ENCODE results near the gene CCDC27.
A peak's percentile ranks its signal among the peaks of the same experiment; 100 is the strongest.

Gene CCDC27

GRCh38 chr1:3717715-3718601, 34.3 kb upstream of the CCDC27 start:
- DNase-seq, result no peak

- DNase-seq, result no peak
Measured at GRCh38 chr1:3718764-3719163, 33.5 kb upstream of the CCDC27 start.

GRCh38 chr1:3721955-3722465, 30.2 kb upstream of the CCDC27 start:
- no peak for DNase-seq

- DNase-seq, result no peak
Measured at GRCh38 chr1:3722846-3723245, 29.4 kb upstream of the CCDC27 start.

- DNase-seq, result peak in 48 of 58 donors; percentile 9 to 83 (median 50)
Measured at GRCh38 chr1:3724416-3725030, 27.7 kb upstream of the CCDC27 start.

- no peak for DNase-seq
Measured at GRCh38 chr1:3725366-3725765, 26.9 kb upstream of the CCDC27 start.

GRCh38 chr1:3727042-3727824, 25.0 kb upstream of the CCDC27 start:
- DNase-seq, result peak in 27 of 58 donors; percentile 10 to 62 (median 33)

GRCh38 chr1:3727825-3728776, 24.1 kb upstream of the CCDC27 start:
- no peak for DNase-seq

- DNase-seq, result no peak
Measured at GRCh38 chr1:3729594-3730542, 22.4 kb upstream of the CCDC27 start.

- DNase-seq, result no peak
Measured at GRCh38 chr1:3730543-3731247, 21.6 kb upstream of the CCDC27 start.

- DNase-seq, result peak in 30 of 58 donors; percentile 14 to 68 (median 32)
Measured at GRCh38 chr1:3731583-3732433, 20.4 kb upstream of the CCDC27 start.

GRCh38 chr1:3732434-3733093, 19.7 kb upstream of the CCDC27 start:
- no peak for DNase-seq

- no peak for DNase-seq
Measured at GRCh38 chr1:3733094-3733882, 19.0 kb upstream of the CCDC27 start.

- no peak for DNase-seq
Measured at GRCh38 chr1:3733883-3734589, 18.2 kb upstream of the CCDC27 start.

- DNase-seq, result no peak
Measured at GRCh38 chr1:3734602-3735001, 17.6 kb upstream of the CCDC27 start.
